ENCODE data around the gene CTBP2. TPM values are rescaled to one million over a fixed set of nuclear protein-coding genes. Genes with fewer than 3 reads are reported as not detected.

The CTBP2 gene
- total RNA-seq, 1 experiment from 2014 or later: 212 TPM

DNA sequence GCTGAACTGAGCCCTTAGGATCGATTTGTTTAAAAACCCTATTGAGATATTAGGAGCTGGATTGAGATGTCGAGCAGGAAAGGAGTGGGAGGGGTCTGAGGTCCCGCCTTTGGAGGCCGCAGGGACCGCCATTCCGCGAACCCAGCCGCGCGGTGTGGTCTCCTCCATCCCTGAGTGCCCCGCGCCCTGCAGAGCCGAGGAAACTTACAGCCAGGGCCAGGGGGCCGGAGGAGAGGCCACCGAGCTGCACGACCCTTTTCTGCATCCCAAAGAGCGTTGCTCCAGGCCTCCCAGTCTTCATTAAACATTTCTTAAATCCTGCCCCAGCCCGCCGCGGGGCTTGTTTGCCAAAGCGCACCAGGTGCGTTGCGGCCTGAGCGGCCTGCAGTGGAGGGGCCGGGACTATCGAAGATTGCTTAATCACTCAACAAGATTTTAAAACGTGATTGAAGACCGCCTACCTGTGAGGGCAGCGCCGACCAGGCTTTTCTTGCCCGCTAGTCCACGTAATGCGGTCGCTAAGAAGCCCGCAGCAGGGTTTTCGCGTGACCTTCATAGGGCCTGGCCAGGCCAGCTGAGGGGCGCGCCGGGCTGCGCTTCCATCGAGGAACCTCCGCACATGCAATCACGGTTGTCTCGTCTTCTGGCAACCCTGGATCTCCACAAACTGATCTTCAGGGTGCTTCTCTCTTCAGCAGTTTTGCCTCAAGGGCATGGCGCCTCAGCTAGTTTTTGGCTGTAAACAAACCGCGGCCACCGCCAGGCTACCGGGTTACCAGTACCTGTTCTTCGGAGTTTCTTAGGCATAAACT, 2.0 kb upstream of the CTBP2 start:
- H3K4me1 ChIP-seq (ENCODE audit: insufficient read depth, low read length): no peaks in the 10 kb centered on the region
- H3K4ac ChIP-seq (ENCODE audit: low read depth, low read length): no peak overlapping the region
- H3K4me1 Mint-ChIP-seq: peaks cover 13 to 18% of the 10 kb centered on the region in 2 experiments
- H3K27me3 ChIP-seq (ENCODE audit: insufficient read depth, low read length): no peaks in the 10 kb centered on the region
- H3K27ac ChIP-seq (ENCODE audit: insufficient read length, low read depth, low read length): peak overlapping the region; percentile 22
- peak overlapping the region; percentile 64 to 96 (median 90); a peak in 6 of 7 replicates for H3K27ac Mint-ChIP-seq
- no peak overlapping the region for H2AK5ac ChIP-seq (ENCODE audit: insufficient read length, low read length)
- peaks cover 12% of the 10 kb centered on the region for H3K23me2 ChIP-seq (ENCODE audit: insufficient read length, low read depth, low read length, poor library complexity, severe bottlenecking)
- H2BK15ac ChIP-seq (ENCODE audit: low read depth, low read length): no peak overlapping the region
- H4K91ac ChIP-seq (ENCODE audit: insufficient read length, low read depth, low read length): no peak overlapping the region
- peak overlapping the region; percentile 78 to 81 for H3K4me3 Mint-ChIP-seq
- no peak overlapping the region for H3K23ac ChIP-seq (ENCODE audit: insufficient read length, low read depth, low read length)
- peaks cover 18% of the 10 kb centered on the region for H3K79me2 ChIP-seq (ENCODE audit: insufficient read depth, low read length)
- TF ChIP-seq, protein P1, sequence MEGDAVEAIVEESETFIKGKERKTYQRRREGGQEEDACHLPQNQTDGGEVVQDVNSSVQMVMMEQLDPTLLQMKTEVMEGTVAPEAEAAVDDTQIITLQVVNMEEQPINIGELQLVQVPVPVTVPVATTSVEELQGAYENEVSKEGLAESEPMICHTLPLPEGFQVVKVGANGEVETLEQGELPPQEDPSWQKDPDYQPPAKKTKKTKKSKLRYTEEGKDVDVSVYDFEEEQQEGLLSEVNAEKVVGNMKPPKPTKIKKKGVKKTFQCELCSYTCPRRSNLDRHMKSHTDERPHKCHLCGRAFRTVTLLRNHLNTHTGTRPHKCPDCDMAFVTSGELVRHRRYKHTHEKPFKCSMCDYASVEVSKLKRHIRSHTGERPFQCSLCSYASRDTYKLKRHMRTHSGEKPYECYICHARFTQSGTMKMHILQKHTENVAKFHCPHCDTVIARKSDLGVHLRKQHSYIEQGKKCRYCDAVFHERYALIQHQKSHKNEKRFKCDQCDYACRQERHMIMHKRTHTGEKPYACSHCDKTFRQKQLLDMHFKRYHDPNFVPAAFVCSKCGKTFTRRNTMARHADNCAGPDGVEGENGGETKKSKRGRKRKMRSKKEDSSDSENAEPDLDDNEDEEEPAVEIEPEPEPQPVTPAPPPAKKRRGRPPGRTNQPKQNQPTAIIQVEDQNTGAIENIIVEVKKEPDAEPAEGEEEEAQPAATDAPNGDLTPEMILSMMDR (conservative IDR thresholded peaks at IDR 0.05): no peak
- no peak overlapping the region for H4K5ac ChIP-seq (ENCODE audit: insufficient read length, low read depth, low read length)
- H3K14ac ChIP-seq (ENCODE audit: insufficient read depth, low read length): peak overlapping the region; percentile 82
- peak overlapping the region; percentile 67 for H3K4me2 ChIP-seq (ENCODE audit: insufficient read depth, insufficient read length, low read length)
- H2BK12ac ChIP-seq (ENCODE audit: insufficient read length, low read depth, low read length): no peak overlapping the region
- H3K36me3 Mint-ChIP-seq (ENCODE audit: insufficient read depth in 1 of 3, low read depth in 3 of 3): peaks cover 5 to 11% (median 6%) of the 10 kb centered on the region in 3 experiments
- H3K9me3 ChIP-seq (ENCODE audit: control insufficient read depth, low read depth, low read length): no peaks in the 10 kb centered on the region
- no peak overlapping the region for H3K56ac ChIP-seq (ENCODE audit: insufficient read length, low read depth, low read length)
- H4K8ac ChIP-seq (replicated peaks; ENCODE audit: insufficient read length, low read depth, low read length): no peak overlapping the region
- no peak overlapping the region for H2BK120ac ChIP-seq (ENCODE audit: low read depth, low read length, poor library complexity, severe bottlenecking)
- WGBS (ENCODE audit: extremely low coverage, insufficient read length, low lambda C conversion rate): no CpG with 5 or more reads among the region's 51 CpGs
- peak overlapping the region; percentile 59 for H3K18ac ChIP-seq (ENCODE audit: insufficient read length, low read depth, low read length)
- H2AFZ ChIP-seq (ENCODE audit: low read length): no peak overlapping the region
- DNase-seq: peak; percentile 55
- peak overlapping the region; percentile 48 for H3K9ac ChIP-seq (ENCODE audit: extremely low read depth, insufficient read length, low read length)
- H2BK5ac ChIP-seq (ENCODE audit: insufficient read length, low read length): no peak overlapping the region
- H3K79me1 ChIP-seq (ENCODE audit: insufficient read depth, low read depth, low read length, poor library complexity, severe bottlenecking): no peaks in the 10 kb centered on the region
- H3K9me3 Mint-ChIP-seq: peaks cover 0 to 2% of the 10 kb centered on the region in 2 experiments; a peak in 2 of 5 replicates
- H3K27me3 Mint-ChIP-seq (ENCODE audit: low read depth): no peaks in the 10 kb centered on the region; the same call in 1 of the 2 replicates
- no peak overlapping the region for H3T11ph ChIP-seq (ENCODE audit: low read length)
- H2BK20ac ChIP-seq (ENCODE audit: low read depth, low read length, poor library complexity, severe bottlenecking): no peak overlapping the region
- no peaks in the 10 kb centered on the region for H4K20me1 ChIP-seq (ENCODE audit: control insufficient read depth, insufficient read depth, insufficient read length)
